ENCODE measurements around the gene METTL1. TPM values are rescaled to one million over a fixed set of nuclear protein-coding genes. Genes with fewer than 3 reads are reported as not detected.

Gene METTL1
- total and polyA plus RNA-seq, 2 experiments from 2014 or later = 8.6 to 31.1 TPM

DNA sequence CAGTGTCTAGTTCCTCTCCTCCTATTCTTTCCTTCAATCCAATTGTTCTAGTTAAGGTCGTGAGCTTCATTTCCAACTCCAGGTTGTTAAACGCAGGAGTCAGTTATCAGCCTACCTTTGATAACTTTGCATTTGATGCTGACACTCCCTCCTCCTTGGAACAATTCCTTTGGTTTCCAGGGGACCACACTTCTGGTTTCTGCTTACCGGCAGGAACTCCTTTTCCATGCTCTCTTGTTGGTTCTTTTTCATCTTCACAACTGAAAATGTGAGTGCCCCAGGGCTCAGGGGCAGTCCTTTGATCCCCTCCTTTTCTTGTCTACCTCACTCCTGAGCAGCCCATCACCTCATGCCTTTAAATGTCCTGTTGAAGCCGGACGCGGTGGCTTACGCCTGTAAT, 5.5 kb upstream of the METTL1 start:
- H2AFZ ChIP-seq = no peak overlapping the region
- H3K79me2 ChIP-seq = peaks cover 3% of the 10 kb centered on the region
- no peak overlapping the region for H3K4me2 ChIP-seq
- peaks cover 5% of the 10 kb centered on the region for H3K4me1 ChIP-seq (ENCODE audit: insufficient read depth)
- no peak for DNase-seq (ENCODE audit: low spot score)
- no peaks in the 10 kb centered on the region for H3K9me2 ChIP-seq (replicated peaks; ENCODE audit: insufficient read depth)
- H3K9me3 ChIP-seq (ENCODE audit: low read depth) = no peaks in the 10 kb centered on the region
- H3K36me3 ChIP-seq (replicated peaks; ENCODE audit: insufficient read depth, low read depth) = no peaks in the 10 kb centered on the region
- no peaks in the 10 kb centered on the region for H3K27me3 ChIP-seq
- no peak for TF ChIP-seq EZH2phosphoT487 (IDR thresholded peaks at IDR 0.05; ENCODE audit: low read depth, severe bottlenecking, unreplicated experiment)
- no peak for TF ChIP-seq EZH2 (IDR thresholded peaks at IDR 0.05; ENCODE audit: borderline replicate concordance)
- TF ChIP-seq, protein P1, sequence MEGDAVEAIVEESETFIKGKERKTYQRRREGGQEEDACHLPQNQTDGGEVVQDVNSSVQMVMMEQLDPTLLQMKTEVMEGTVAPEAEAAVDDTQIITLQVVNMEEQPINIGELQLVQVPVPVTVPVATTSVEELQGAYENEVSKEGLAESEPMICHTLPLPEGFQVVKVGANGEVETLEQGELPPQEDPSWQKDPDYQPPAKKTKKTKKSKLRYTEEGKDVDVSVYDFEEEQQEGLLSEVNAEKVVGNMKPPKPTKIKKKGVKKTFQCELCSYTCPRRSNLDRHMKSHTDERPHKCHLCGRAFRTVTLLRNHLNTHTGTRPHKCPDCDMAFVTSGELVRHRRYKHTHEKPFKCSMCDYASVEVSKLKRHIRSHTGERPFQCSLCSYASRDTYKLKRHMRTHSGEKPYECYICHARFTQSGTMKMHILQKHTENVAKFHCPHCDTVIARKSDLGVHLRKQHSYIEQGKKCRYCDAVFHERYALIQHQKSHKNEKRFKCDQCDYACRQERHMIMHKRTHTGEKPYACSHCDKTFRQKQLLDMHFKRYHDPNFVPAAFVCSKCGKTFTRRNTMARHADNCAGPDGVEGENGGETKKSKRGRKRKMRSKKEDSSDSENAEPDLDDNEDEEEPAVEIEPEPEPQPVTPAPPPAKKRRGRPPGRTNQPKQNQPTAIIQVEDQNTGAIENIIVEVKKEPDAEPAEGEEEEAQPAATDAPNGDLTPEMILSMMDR (IDR thresholded peaks at IDR 0.05; ENCODE audit: poor library complexity) = no peak
- H3K27ac ChIP-seq = no peak overlapping the region
- no peak overlapping the region for H3K4me3 ChIP-seq
- no peaks in the 10 kb centered on the region for H4K20me1 ChIP-seq (ENCODE audit: insufficient read depth, poor library complexity, severe bottlenecking)
- WGBS (ENCODE audit: low lambda C conversion rate, missing lambda C conversion rate) = 91% methylated on average over 7 of the region's 7 CpGs

DNA sequence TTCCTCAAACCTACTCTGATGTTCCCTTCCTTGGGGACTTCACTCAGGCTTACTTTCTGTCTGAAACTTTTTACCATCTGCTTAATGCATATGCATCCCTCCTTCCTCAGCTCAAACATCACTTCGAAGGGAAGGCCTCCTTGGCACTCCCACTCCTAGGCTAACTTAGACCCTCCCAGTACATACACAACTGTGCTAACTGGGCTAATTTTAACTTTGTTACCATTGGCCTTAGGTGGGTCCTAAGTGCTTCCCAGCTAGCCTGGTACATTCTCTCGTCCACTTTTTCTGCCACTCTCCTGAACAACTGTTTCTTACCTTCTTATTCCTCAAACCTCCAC, 4.3 kb upstream of the METTL1 start:
- H3K4me3 ChIP-seq = no peak overlapping the region
- H3K27ac ChIP-seq = no peak overlapping the region
- H3K27me3 ChIP-seq = no peaks in the 10 kb centered on the region
- no peaks in the 10 kb centered on the region for H3K9me3 ChIP-seq (ENCODE audit: low read depth)
- H2AFZ ChIP-seq = no peak overlapping the region
- H3K79me2 ChIP-seq = peaks cover 5% of the 10 kb centered on the region
- no peaks in the 10 kb centered on the region for H4K20me1 ChIP-seq (ENCODE audit: insufficient read depth, poor library complexity, severe bottlenecking)
- no peak for DNase-seq (ENCODE audit: low spot score)
- H3K4me1 ChIP-seq (ENCODE audit: insufficient read depth) = peaks cover 5% of the 10 kb centered on the region
- no peak overlapping the region for H3K4me2 ChIP-seq
- no peaks in the 10 kb centered on the region for H3K9me2 ChIP-seq (replicated peaks; ENCODE audit: insufficient read depth)
- 92% methylated on average over 2 of the region's 2 CpGs for WGBS (ENCODE audit: low lambda C conversion rate, missing lambda C conversion rate)
- H3K36me3 ChIP-seq (replicated peaks; ENCODE audit: insufficient read depth, low read depth) = no peaks in the 10 kb centered on the region
- TF ChIP-seq, protein P1 (IDR thresholded peaks at IDR 0.05; ENCODE audit: poor library complexity) = no peak
- TF ChIP-seq EZH2phosphoT487 (IDR thresholded peaks at IDR 0.05; ENCODE audit: low read depth, severe bottlenecking, unreplicated experiment) = no peak
- no peak for TF ChIP-seq EZH2 (IDR thresholded peaks at IDR 0.05; ENCODE audit: borderline replicate concordance)

DNA sequence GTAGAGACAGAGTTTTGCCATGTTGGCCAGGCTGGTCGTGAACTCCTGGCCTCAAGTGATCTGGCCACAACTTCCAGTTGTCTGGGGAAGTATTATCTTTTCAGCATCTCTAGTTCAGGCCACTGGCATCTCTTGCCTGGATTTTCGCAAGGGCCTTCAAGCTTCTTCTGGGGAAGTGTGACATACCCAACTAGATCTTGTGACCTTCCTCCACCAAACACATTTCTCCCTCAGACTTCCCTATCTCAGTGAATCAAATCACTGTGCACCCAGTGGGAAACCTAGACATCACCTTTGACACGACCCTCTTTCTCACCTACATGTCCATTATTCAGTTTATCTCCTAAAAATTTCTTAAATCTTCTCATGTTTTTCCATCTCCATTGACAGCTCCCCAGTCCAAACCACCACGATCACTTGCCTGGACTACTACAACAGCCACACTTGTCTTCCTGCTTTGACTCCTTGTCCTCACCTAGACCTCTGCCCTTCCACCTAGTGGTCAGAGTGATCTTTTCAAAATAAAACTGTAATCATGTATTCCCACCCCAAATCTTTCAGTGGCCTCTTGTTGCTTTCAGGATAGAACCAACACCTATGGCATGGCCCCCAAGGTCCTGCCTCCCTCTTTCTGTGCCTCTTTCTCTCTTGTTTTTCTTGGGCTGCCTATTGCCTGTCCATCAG, 3.8 kb upstream of the METTL1 start:
- Histone ChIP-seq H3K79me2 (peaks cover 9% of the 10 kb centered on the region), H3K27ac (no peak overlapping the region), H3K27me3 (no peaks in the 10 kb centered on the region), H3K4me3 (no peak overlapping the region), H4K20me1 (ENCODE audit: insufficient read depth, poor library complexity, severe bottlenecking) (no peaks in the 10 kb centered on the region), H3K36me3 (replicated peaks; ENCODE audit: insufficient read depth, low read depth) (no peaks in the 10 kb centered on the region), H3K9me3 (ENCODE audit: low read depth) (no peaks in the 10 kb centered on the region), H3K9me2 (replicated peaks; ENCODE audit: insufficient read depth) (no peaks in the 10 kb centered on the region), H3K4me1 (ENCODE audit: insufficient read depth) (peaks cover 5% of the 10 kb centered on the region), H2AFZ (no peak overlapping the region), H3K4me2 (no peak overlapping the region)
- WGBS (ENCODE audit: low lambda C conversion rate, missing lambda C conversion rate) = 94% methylated on average over 4 of the region's 4 CpGs
- DNase-seq (ENCODE audit: low spot score) = no peak
- TF ChIP-seq, protein P1 (IDR thresholded peaks at IDR 0.05; ENCODE audit: poor library complexity) = no peak
- TF ChIP-seq EZH2phosphoT487 (IDR thresholded peaks at IDR 0.05; ENCODE audit: low read depth, severe bottlenecking, unreplicated experiment) = no peak
- TF ChIP-seq EZH2 (IDR thresholded peaks at IDR 0.05; ENCODE audit: borderline replicate concordance) = no peak

Measured in hepatocyte (in vitro differentiated cells).